A549 (cell line): ENCODE measurements around the gene FLNB.

Experiments used
- CEBPB ChIP-seq, 2 experiments: fragments of >200 bp in 1 of 2; sonication (Bioruptor Twin) in 1 of 2; formaldehyde crosslinking in 1 of 2; IDR thresholded peaks; 2 replicates each; pipeline ENCODE4 v1.6.1; 2012 to 2016
- CHD4 ChIP-seq: fragments of 200-600 bp; sonication (generic); IDR thresholded peaks from 2 replicates; pipeline ENCODE4 v1.6.1; 2016; ENCODE audit warnings: antibody characterized with exemption, mild to moderate bottlenecking, borderline replicate concordance
- ELK1 ChIP-seq: fragments of 150-350 bp; IDR thresholded peaks from 2 replicates; pipeline ENCODE4 v1.6.1; 2014; ENCODE audit warnings: low read depth, mild to moderate bottlenecking, low read length
- EP300 ChIP-seq, 2 experiments: fragments of >200 bp; sonication (Bioruptor Twin); formaldehyde crosslinking; IDR thresholded peaks; 2 replicates in 1 of 2; 3 replicates in 1 of 2; pipeline ENCODE4 v1.6.1; 2016 to 2017
- FOSL2 ChIP-seq, 2 experiments: fragments of 450-650 bp in 1 of 2; fragments of >200 bp in 1 of 2; sonication (Bioruptor Twin) in 1 of 2; formaldehyde crosslinking; IDR thresholded peaks; 2 replicates each; pipeline versions ENCODE4 v1.5.0 to v1.6.1; 2016 to 2020; ENCODE audit warnings: mild to moderate bottlenecking in 1 of 2, moderate library complexity in 1 of 2
- MYC ChIP-seq: IDR thresholded peaks from 2 replicates; pipeline ENCODE4 v1.6.1; 2012; ENCODE audit warnings: mild to moderate bottlenecking, inconsistent platforms, low read length, improper control_type of control experiment, borderline replicate concordance
- POLR2A ChIP-seq: IDR thresholded peaks from 2 replicates; pipeline ENCODE4 v1.6.1; 2012; ENCODE audit warnings: mild to moderate bottlenecking, low read length
- RCOR1 ChIP-seq: fragments of 150-350 bp; IDR thresholded peaks from 2 replicates; pipeline ENCODE4 v1.6.1; 2014; ENCODE audit warnings: antibody characterized with exemption, low read length, low read depth
- RNF2 ChIP-seq: fragments of 200-600 bp; sonication (generic); IDR thresholded peaks from 2 replicates; pipeline ENCODE4 v1.6.1; 2016; ENCODE audit warnings: low read depth, mild to moderate bottlenecking, antibody characterized with exemption, moderate library complexity, borderline replicate concordance
- TF ChIP-seq, protein P1 (sequence below): fragments of >200 bp; sonication (Bioruptor Twin); formaldehyde crosslinking; IDR thresholded peaks from 3 replicates; pipeline ENCODE4 v1.5.1; 2016

- TF ChIP-seq, protein P1, sequence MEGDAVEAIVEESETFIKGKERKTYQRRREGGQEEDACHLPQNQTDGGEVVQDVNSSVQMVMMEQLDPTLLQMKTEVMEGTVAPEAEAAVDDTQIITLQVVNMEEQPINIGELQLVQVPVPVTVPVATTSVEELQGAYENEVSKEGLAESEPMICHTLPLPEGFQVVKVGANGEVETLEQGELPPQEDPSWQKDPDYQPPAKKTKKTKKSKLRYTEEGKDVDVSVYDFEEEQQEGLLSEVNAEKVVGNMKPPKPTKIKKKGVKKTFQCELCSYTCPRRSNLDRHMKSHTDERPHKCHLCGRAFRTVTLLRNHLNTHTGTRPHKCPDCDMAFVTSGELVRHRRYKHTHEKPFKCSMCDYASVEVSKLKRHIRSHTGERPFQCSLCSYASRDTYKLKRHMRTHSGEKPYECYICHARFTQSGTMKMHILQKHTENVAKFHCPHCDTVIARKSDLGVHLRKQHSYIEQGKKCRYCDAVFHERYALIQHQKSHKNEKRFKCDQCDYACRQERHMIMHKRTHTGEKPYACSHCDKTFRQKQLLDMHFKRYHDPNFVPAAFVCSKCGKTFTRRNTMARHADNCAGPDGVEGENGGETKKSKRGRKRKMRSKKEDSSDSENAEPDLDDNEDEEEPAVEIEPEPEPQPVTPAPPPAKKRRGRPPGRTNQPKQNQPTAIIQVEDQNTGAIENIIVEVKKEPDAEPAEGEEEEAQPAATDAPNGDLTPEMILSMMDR = no peak
- TF ChIP-seq CHD4 (no peak), RNF2 (no peak), POLR2A (no peak), RCOR1 (no peak), MYC (no peak), EP300 (IDR thresholded peaks at IDR 0.05) (no peak), ELK1 (no peak), FOSL2 (IDR thresholded peaks at IDR 0.05) (no peak), FOSL2 (CRISPR knock-in tag; IDR thresholded peaks at IDR 0.05) (no peak), CEBPB (IDR thresholded peaks at IDR 0.05) (no peak)
These were observed 103.4 kb downstream of the FLNB start for GRCh38 chr3:58111513-58112184.
